Nephron (organoid): ENCODE measurements around the gene USP37.
A peak's percentile ranks its signal among the peaks of the same experiment; 100 is the strongest.

Experiments
- H3K27ac Mint-ChIP-seq, 3 experiments: 2 replicates each; pipeline ENCODE4 v1.8.0; 2020; ENCODE audit warnings: mixed read lengths in 3 of 3, mild to moderate bottlenecking in 2 of 3, moderate library complexity in 1 of 3
- H3K27me3 Mint-ChIP-seq: 2 replicates; pipeline ENCODE4 v1.8.0; 2021; ENCODE audit warnings: low read depth, mild to moderate bottlenecking, moderate library complexity, mixed read lengths
- H3K36me3 Mint-ChIP-seq: 2 replicates; pipeline ENCODE4 v1.8.0; 2020; ENCODE audit warnings: low read depth, mixed read lengths
- H3K4me1 Mint-ChIP-seq: 2 replicates; pipeline ENCODE4 v1.8.0; 2020; ENCODE audit warnings: mixed read lengths
- H3K4me3 Mint-ChIP-seq, 3 experiments: 2 replicates each; pipeline ENCODE4 v1.8.0; 2020; ENCODE audit warnings: mild to moderate bottlenecking in 3 of 3, mixed read lengths in 3 of 3, moderate library complexity in 2 of 3
- H3K9me3 Mint-ChIP-seq: 2 replicates; pipeline ENCODE4 v1.8.0; 2020; ENCODE audit warnings: mixed read lengths
- TF ChIP-seq, protein P1 (sequence below), 3 experiments: fragments of 200-600 bp; sonication (generic); IDR thresholded peaks; one replicate each; pipeline ENCODE4 v1.5.0; 2021; ENCODE audit warnings: antibody characterized with exemption in 3 of 3; ENCODE audit not compliant: unreplicated experiment in 3 of 3

USP37 gene

GRCh38 chr2:218505754-218506371 lies 62.3 kb downstream of the USP37 start:
- Mint-ChIP-seq H3K9me3 (no peaks in the 10 kb centered on the region), H3K27me3 (no peaks in the 10 kb centered on the region), H3K4me3 (no peak overlapping the region), H3K36me3 (peaks cover 49% of the 10 kb centered on the region), H3K27ac (no peak overlapping the region), H3K4me1 (peaks cover 6% of the 10 kb centered on the region)
- TF ChIP-seq, protein P1, sequence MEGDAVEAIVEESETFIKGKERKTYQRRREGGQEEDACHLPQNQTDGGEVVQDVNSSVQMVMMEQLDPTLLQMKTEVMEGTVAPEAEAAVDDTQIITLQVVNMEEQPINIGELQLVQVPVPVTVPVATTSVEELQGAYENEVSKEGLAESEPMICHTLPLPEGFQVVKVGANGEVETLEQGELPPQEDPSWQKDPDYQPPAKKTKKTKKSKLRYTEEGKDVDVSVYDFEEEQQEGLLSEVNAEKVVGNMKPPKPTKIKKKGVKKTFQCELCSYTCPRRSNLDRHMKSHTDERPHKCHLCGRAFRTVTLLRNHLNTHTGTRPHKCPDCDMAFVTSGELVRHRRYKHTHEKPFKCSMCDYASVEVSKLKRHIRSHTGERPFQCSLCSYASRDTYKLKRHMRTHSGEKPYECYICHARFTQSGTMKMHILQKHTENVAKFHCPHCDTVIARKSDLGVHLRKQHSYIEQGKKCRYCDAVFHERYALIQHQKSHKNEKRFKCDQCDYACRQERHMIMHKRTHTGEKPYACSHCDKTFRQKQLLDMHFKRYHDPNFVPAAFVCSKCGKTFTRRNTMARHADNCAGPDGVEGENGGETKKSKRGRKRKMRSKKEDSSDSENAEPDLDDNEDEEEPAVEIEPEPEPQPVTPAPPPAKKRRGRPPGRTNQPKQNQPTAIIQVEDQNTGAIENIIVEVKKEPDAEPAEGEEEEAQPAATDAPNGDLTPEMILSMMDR (IDR thresholded peaks at IDR 0.05; ENCODE audit: unreplicated experiment in 3 of 3): no peak

- TF ChIP-seq, protein P1 (IDR thresholded peaks at IDR 0.05; ENCODE audit: unreplicated experiment in 3 of 3): no peak
- no peaks in the 10 kb centered on the region for H3K27me3 Mint-ChIP-seq
- H3K36me3 Mint-ChIP-seq: peaks cover 44% of the 10 kb centered on the region
- H3K4me1 Mint-ChIP-seq: peaks cover 6% of the 10 kb centered on the region
- H3K4me3 Mint-ChIP-seq: no peak overlapping the region
- H3K27ac Mint-ChIP-seq: peak overlapping the region; percentile 33 to 76 (median 55)
- H3K9me3 Mint-ChIP-seq: no peaks in the 10 kb centered on the region
Observed at GRCh38 chr2:218501665-218502064, 66.5 kb downstream of the USP37 start.

GRCh38 chr2:218500501-218501060 lies 67.6 kb downstream of the USP37 start:
- Mint-ChIP-seq H3K27me3 (no peaks in the 10 kb centered on the region), H3K36me3 (peaks cover 37% of the 10 kb centered on the region), H3K4me1 (peaks cover 6% of the 10 kb centered on the region), H3K9me3 (no peaks in the 10 kb centered on the region), H3K4me3 (no peak overlapping the region), H3K27ac (peak overlapping the region in 1 of 3 experiments; percentile 48)
- TF ChIP-seq, protein P1 (IDR thresholded peaks at IDR 0.05; ENCODE audit: unreplicated experiment in 3 of 3): no peak

DNA sequence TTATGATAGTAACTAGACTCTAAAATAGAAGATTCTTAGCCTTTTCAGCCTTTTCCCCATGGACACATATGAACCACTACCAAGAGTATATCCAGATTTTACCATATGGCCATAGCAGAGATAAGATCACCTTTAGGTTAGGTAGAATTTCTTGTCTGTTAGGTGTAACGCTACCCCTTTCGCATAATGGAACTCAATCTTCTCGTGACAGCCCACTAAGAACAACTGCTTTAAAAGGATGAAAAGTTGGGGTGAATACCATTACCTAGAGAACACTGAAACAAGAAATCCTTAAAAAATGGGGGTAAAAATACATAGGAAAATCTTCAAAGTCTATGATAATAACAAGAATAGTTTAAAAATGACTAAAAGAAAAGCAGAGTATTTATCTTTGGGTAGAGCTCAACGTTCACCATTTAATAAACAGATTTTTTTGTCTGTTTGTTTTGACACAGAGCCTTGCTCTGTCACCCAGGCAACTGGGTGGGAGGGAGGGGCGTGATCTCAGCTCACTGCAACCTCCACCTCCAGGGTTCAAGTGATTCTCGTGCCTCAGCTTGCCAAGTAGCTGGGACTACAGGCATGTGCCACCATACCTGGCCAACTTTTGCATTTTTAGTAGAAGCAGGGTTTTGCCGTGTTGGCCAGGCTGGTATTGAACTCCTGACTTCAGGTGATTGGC lies 82.0 kb downstream of the USP37 start:
- peaks cover 76% of the 10 kb centered on the region for H3K36me3 Mint-ChIP-seq
- no peak overlapping the region for H3K4me3 Mint-ChIP-seq
- H3K27me3 Mint-ChIP-seq: no peaks in the 10 kb centered on the region
- no peak overlapping the region for H3K27ac Mint-ChIP-seq
- TF ChIP-seq, protein P1 (IDR thresholded peaks at IDR 0.05; ENCODE audit: unreplicated experiment in 3 of 3): no peak
- no peaks in the 10 kb centered on the region for H3K4me1 Mint-ChIP-seq
- H3K9me3 Mint-ChIP-seq: no peaks in the 10 kb centered on the region

DNA sequence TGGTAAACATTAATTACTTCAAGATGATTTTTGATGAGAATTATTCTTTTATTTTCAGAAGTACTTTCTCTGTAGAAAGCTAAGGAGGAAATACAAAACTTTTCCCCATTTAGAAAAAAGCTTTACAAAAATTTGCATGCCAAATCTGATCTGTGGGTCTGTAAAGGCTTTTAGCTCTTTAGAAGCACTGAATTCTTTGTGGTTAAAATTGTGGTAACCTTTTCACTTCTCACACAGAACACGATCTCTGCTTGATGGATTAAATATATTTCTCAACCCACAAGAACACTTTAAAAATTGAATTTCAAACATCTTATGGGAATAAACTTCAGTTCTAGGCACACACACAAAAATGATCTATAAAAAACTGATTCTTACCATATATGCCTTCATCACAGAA lies 85.5 kb downstream of the USP37 start:
- H3K27ac Mint-ChIP-seq: no peak overlapping the region
- H3K4me3 Mint-ChIP-seq: no peak overlapping the region
- H3K27me3 Mint-ChIP-seq: no peaks in the 10 kb centered on the region
- TF ChIP-seq, protein P1 (IDR thresholded peaks at IDR 0.05; ENCODE audit: unreplicated experiment in 3 of 3): no peak
- H3K36me3 Mint-ChIP-seq: peaks cover 60% of the 10 kb centered on the region
- no peaks in the 10 kb centered on the region for H3K9me3 Mint-ChIP-seq
- no peaks in the 10 kb centered on the region for H3K4me1 Mint-ChIP-seq
